Pancreas (tissue), 10 donors: ENCODE results near the gene GPSM1. TPM values are rescaled to one million over a fixed set of nuclear protein-coding genes. Genes with fewer than 3 reads are reported as not detected.

Experiments
- ATAC-seq, 4 donors: fragments of 200-7000 bp; cut with Tn5 transposase; one replicate each; pipeline versions ENCODE4 v1.8.0 to v1.9.1; 2020; ENCODE audit warnings: mild to moderate bottlenecking in 4 of 4, moderate library complexity in 4 of 4
- DNase-seq, 6 donors: peaks; one replicate each; pipeline ENCODE4 v3.0.0-alpha.2; 2020
- FAIRE-seq: peaks from 2 replicates; lab custom pipeline; 2012; peaks lifted over from hg19 to GRCh38; lab: Jason Lieb, UNC
- H3K27ac ChIP-seq, 4 donors: fragments of 200-600 bp; sonication (generic); 1 replicate in 3 of 4; 2 replicates in 1 of 4; pipeline versions ENCODE4 v1.5.0 to v1.8.0; 2020
- H3K27me3 ChIP-seq, 4 donors: fragments of 200-600 bp; one replicate each; pipeline ENCODE4 v1.8.0; 2021
- H3K36me3 ChIP-seq, 3 donors: fragments of 200-600 bp; sonication (generic) in 1 of 3; one replicate each; pipeline versions ENCODE4 v1.5.0 to v1.8.0; 2020 to 2021
- H3K4me1 ChIP-seq, 3 donors: fragments of 200-600 bp; one replicate each; pipeline ENCODE4 v1.8.0; 2021
- H3K4me3 ChIP-seq, 4 donors: fragments of 200-600 bp; sonication (generic) in 2 of 4; one replicate each; pipeline versions ENCODE4 v1.5.0 to v1.8.0; 2020 to 2021
- H3K9me3 ChIP-seq, 4 donors: fragments of 200-600 bp; one replicate each; pipeline ENCODE4 v1.8.0; 2021
- CTCF ChIP-seq, 4 donors: fragments of 200-600 bp; sonication (generic) in 3 of 4; IDR thresholded peaks; one replicate each; pipeline versions ENCODE4 v1.5.0 to v1.8.0; 2021; ENCODE audit warnings: antibody characterized with exemption in 4 of 4
- WGBS, 2 donors: extraction: QIAGEN DNeasy Blood & Tissue Kit; methylation state at CpG; one replicate each; pipeline ENCODE4 v1.1.7; 2013; 5-methylcytosine and 5-hydroxymethylcytosine counted together
- intact Hi-C, 3 donors: fragments of 100-400 bp; cut with DNase I; formaldehyde crosslinking; loops; one replicate each; pipeline versions ENCODE4 v1.11.1 to v1.14.2; 2022
- polyA plus RNA-seq, 2 donors: library from polyadenylated mRNA; stranded (reverse); fragments of 200-250 nt; gene quantifications; one replicate each; pipeline ENCODE4 v1.2.3, GENCODE V29; 2013
- total RNA-seq, 6 donors: library from RNA; stranded (reverse); fragmentation: NEBNext Ultra II Directional in 4 of 6; extraction: Animal tissue kit (Norgen Biotek cat#: 25700) in 4 of 6; gene quantifications; one replicate each; pipeline versions ENCODE4 v1.2.1 to v1.2.4, GENCODE V29; 2021 to 2023
- donor health status: healthy with polysubstance abuse.
- donor health status: DM: no; HTN: no; CAD: no; lungs with moderate emphysema.
- donor health status: DM: no; HTN: no; CAD: no.
- donor health status: control.
- donor health status: control.
- donor health status: Bipolar disorder and iron deficiency.
- donor health status: DM: yes; HTN: yes; CAD: no.
- donor health status: DM: no; HTN: no; CAD: no.
- donor health status: DM: no; HTN: no; CAD: no.
- donor health status: DM: yes; HTN: yes; CAD: no.

GPSM1 gene
- total and polyA plus RNA-seq, 8 donors, result 6.8 to 54.4 (median 12.6) TPM

GRCh38 chr9:136373300-136374182 is 46.2 kb downstream of the GPSM1 start, which contains the start of gene CARD9:
TSS of gene CARD9 (minus strand) at chr9:136373669. CDS start at chr9:136372078, 1,591 bp downstream.
- peak within 1 kb of the TSS in 2 of 4 donors; percentile 5 to 39 for H3K27ac ChIP-seq
- ATAC-seq, result peak in 3 of 4 donors; percentile 39 to 68 (median 54)
- H3K4me1 ChIP-seq, result peaks cover 0 to 10% (median 4%) of the 10 kb centered on the region in 3 donors
- no peak for TF ChIP-seq CTCF (IDR thresholded peaks at IDR 0.05)
- intact Hi-C loops, result no loop called here
- no peaks in the 10 kb centered on the region for H3K9me3 ChIP-seq
- H3K36me3 ChIP-seq, result no peaks in the 10 kb centered on the region
- WGBS, 2 donors, result 67 to 74% methylated on average over 27 of the region's 27 CpGs
- peak in 1 of 6 donors; percentile 46 for DNase-seq
- H3K27me3 ChIP-seq, result no peaks in the 10 kb centered on the region
- FAIRE-seq, result no peak
- H3K4me3 ChIP-seq, result peak within 1 kb of the TSS in 1 of 4 donors; percentile 29

- Histone ChIP-seq H3K36me3 (peaks cover 0 to 1% (median 0%) of the 10 kb centered on the region in 3 donors), H3K4me3 (no peak overlapping the region), H3K4me1 (peaks cover 0 to 10% (median 4%) of the 10 kb centered on the region in 3 donors), H3K27ac (no peak overlapping the region), H3K9me3 (no peaks in the 10 kb centered on the region), H3K27me3 (no peaks in the 10 kb centered on the region)
- DNase-seq (no peak), ATAC-seq (no peak), FAIRE-seq (no peak)
- intact Hi-C loops, result no loop called here
- 87 to 94% methylated on average over 14 of the region's 14 CpGs for WGBS, 2 donors
- TF ChIP-seq CTCF (IDR thresholded peaks at IDR 0.05), result no peak
Observed at GRCh38 chr9:136374183-136374575, 46.8 kb downstream of the GPSM1 start.

GRCh38 chr9:136375096-136375495 is 47.8 kb downstream of the GPSM1 start:
- TF ChIP-seq CTCF (IDR thresholded peaks at IDR 0.05), result no peak
- peaks cover 0 to 10% (median 4%) of the 10 kb centered on the region in 3 donors for H3K4me1 ChIP-seq
- no peak overlapping the region for H3K27ac ChIP-seq
- H3K9me3 ChIP-seq, result no peaks in the 10 kb centered on the region
- intact Hi-C loops, result no loop called here
- H3K27me3 ChIP-seq, result no peaks in the 10 kb centered on the region
- DNase-seq, result no peak
- no peak for FAIRE-seq
- no peak for ATAC-seq
- H3K4me3 ChIP-seq, result no peak overlapping the region
- 88 to 93% methylated on average over 12 of the region's 12 CpGs for WGBS, 2 donors
- peaks cover 0 to 5% (median 0%) of the 10 kb centered on the region in 3 donors for H3K36me3 ChIP-seq

- 74 to 89% methylated on average over 8 of the region's 8 CpGs for WGBS, 2 donors
- Histone ChIP-seq H3K4me1 (peaks cover 0 to 10% (median 4%) of the 10 kb centered on the region in 3 donors), H3K4me3 (no peak overlapping the region), H3K27me3 (no peaks in the 10 kb centered on the region), H3K27ac (no peak overlapping the region), H3K9me3 (no peaks in the 10 kb centered on the region), H3K36me3 (peaks cover 0 to 17% (median 0%) of the 10 kb centered on the region in 3 donors)
- DNase-seq, result no peak
- no peak for ATAC-seq
- no peak for TF ChIP-seq CTCF (IDR thresholded peaks at IDR 0.05)
- intact Hi-C loops, result no loop called here
- FAIRE-seq, result no peak
Observed at GRCh38 chr9:136376457-136376856, 49.1 kb downstream of the GPSM1 start.
